Measurements from ENCODE around the gene ARAP2. TPM values are rescaled to one million over a fixed set of nuclear protein-coding genes. Genes with fewer than 3 reads are reported as not detected.

Gene ARAP2
- total and polyA plus RNA-seq, 7 experiments from 2014 or later, result 10.4 to 78.5 (median 43.5) TPM

GRCh38 chr4:36130641-36131040 is 113.7 kb downstream of the ARAP2 start:
- no peaks in the 10 kb centered on the region for H3K9me3 Mint-ChIP-seq
- Histone ChIP-seq H3K27me3 (ENCODE audit: control insufficient read depth in 2 of 2, insufficient read depth in 2 of 2, low read length in 2 of 2) (no peaks in the 10 kb centered on the region), H3K4me1 (ENCODE audit: control insufficient read depth in 2 of 2, insufficient read depth in 2 of 2, low read length in 2 of 2) (no peaks in the 10 kb centered on the region), H3K36me3 (ENCODE audit: control insufficient read depth in 2 of 3, insufficient read depth in 3 of 3, low read length in 3 of 3) (peaks cover 0 to 12% (median 0%) of the 10 kb centered on the region in 3 experiments), H3K27ac (ENCODE audit: low read depth, low read length) (no peak overlapping the region), H3K9me3 (ENCODE audit: control insufficient read depth in 2 of 3, low read length in 3 of 3) (no peaks in the 10 kb centered on the region), H3K4me3 (ENCODE audit: low read length) (no peak overlapping the region)
- ChIA-PET CTCF (no interaction called here), POLR2A (no interaction called here)
- ATAC-seq (no peak), DNase-seq (no peak)
- H3K4me1 Mint-ChIP-seq, result peaks cover 0 to 12% (median 0%) of the 10 kb centered on the region in 7 donors
- H3K27ac Mint-ChIP-seq, result peak overlapping the region in 1 of 9 donors; percentile 59
- H3K36me3 Mint-ChIP-seq, result peaks cover 5 to 25% (median 16%) of the 10 kb centered on the region in 5 donors
- no peak overlapping the region for H3K4me3 Mint-ChIP-seq
- intact Hi-C loops (cut with micrococcal nuclease), result loop anchor here in 1 of 2 donors (2.0 kb wide), 1 partner anchor 18 kb away; no protein-coding TSS in a partner anchor
- no peaks in the 10 kb centered on the region for H3K27me3 Mint-ChIP-seq

- ATAC-seq, result no peak
- no peak overlapping the region for H3K27ac Mint-ChIP-seq
- DNase-seq, result no peak
- no peaks in the 10 kb centered on the region for H3K27me3 ChIP-seq (ENCODE audit: control insufficient read depth in 2 of 2, insufficient read depth in 2 of 2, low read length in 2 of 2)
- CTCF ChIA-PET, result no interaction called here
- no peaks in the 10 kb centered on the region for H3K27me3 Mint-ChIP-seq
- no peaks in the 10 kb centered on the region for H3K9me3 ChIP-seq (ENCODE audit: control insufficient read depth in 2 of 3, low read length in 3 of 3)
- H3K4me3 ChIP-seq (ENCODE audit: low read length), result no peak overlapping the region
- H3K27ac ChIP-seq (ENCODE audit: low read depth, low read length), result no peak overlapping the region
- H3K4me1 Mint-ChIP-seq, result peaks cover 0 to 12% (median 0%) of the 10 kb centered on the region in 7 donors
- POLR2A ChIA-PET, result no interaction called here
- no peaks in the 10 kb centered on the region for H3K4me1 ChIP-seq (ENCODE audit: control insufficient read depth in 2 of 2, insufficient read depth in 2 of 2, low read length in 2 of 2)
- peaks cover 0 to 12% (median 7%) of the 10 kb centered on the region in 3 experiments for H3K36me3 ChIP-seq (ENCODE audit: control insufficient read depth in 2 of 3, insufficient read depth in 3 of 3, low read length in 3 of 3)
- H3K9me3 Mint-ChIP-seq, result no peaks in the 10 kb centered on the region
- peaks cover 7 to 43% (median 34%) of the 10 kb centered on the region in 5 donors for H3K36me3 Mint-ChIP-seq
- intact Hi-C loops (cut with micrococcal nuclease), result no loop called here
- H3K4me3 Mint-ChIP-seq, result no peak overlapping the region
Measured at GRCh38 chr4:36128689-36129088, 115.6 kb downstream of the ARAP2 start.

- H3K4me1 Mint-ChIP-seq, result peaks cover 0 to 2% (median 0%) of the 10 kb centered on the region in 7 donors
- CTCF ChIA-PET, result no interaction called here
- Histone ChIP-seq H3K27ac (ENCODE audit: low read depth, low read length) (no peak overlapping the region), H3K27me3 (ENCODE audit: control insufficient read depth in 2 of 2, insufficient read depth in 2 of 2, low read length in 2 of 2) (no peaks in the 10 kb centered on the region), H3K4me3 (ENCODE audit: low read length) (no peak overlapping the region), H3K9me3 (ENCODE audit: control insufficient read depth in 2 of 3, low read length in 3 of 3) (no peaks in the 10 kb centered on the region), H3K36me3 (ENCODE audit: control insufficient read depth in 2 of 3, insufficient read depth in 3 of 3, low read length in 3 of 3) (peaks cover 0 to 9% (median 7%) of the 10 kb centered on the region in 3 experiments), H3K4me1 (ENCODE audit: control insufficient read depth in 2 of 2, insufficient read depth in 2 of 2, low read length in 2 of 2) (no peaks in the 10 kb centered on the region)
- peaks cover 0 to 2% (median 0%) of the 10 kb centered on the region in 11 donors for H3K9me3 Mint-ChIP-seq
- peaks cover 14 to 55% (median 48%) of the 10 kb centered on the region in 5 donors for H3K36me3 Mint-ChIP-seq
- no peak overlapping the region for H3K27ac Mint-ChIP-seq
- no peak overlapping the region for H3K4me3 Mint-ChIP-seq
- DNase-seq, result no peak
- POLR2A ChIA-PET, result no interaction called here
- ATAC-seq, result no peak
- no peaks in the 10 kb centered on the region for H3K27me3 Mint-ChIP-seq
- intact Hi-C loops (cut with micrococcal nuclease), result no loop called here
Measured at GRCh38 chr4:36123906-36124305, 120.4 kb downstream of the ARAP2 start.

- no peaks in the 10 kb centered on the region for H3K9me3 ChIP-seq (ENCODE audit: control insufficient read depth in 2 of 3, low read length in 3 of 3)
- no peak overlapping the region for H3K27ac Mint-ChIP-seq
- peaks cover 0 to 10% (median 6%) of the 10 kb centered on the region in 3 experiments for H3K36me3 ChIP-seq (ENCODE audit: control insufficient read depth in 2 of 3, insufficient read depth in 3 of 3, low read length in 3 of 3)
- H3K4me3 ChIP-seq (ENCODE audit: low read length), result no peak overlapping the region
- H3K36me3 Mint-ChIP-seq, result peaks cover 15 to 51% (median 34%) of the 10 kb centered on the region in 5 donors
- ATAC-seq (no peak), DNase-seq (no peak)
- H3K9me3 Mint-ChIP-seq, result no peaks in the 10 kb centered on the region
- H3K4me3 Mint-ChIP-seq, result no peak overlapping the region
- ChIA-PET CTCF (no interaction called here), POLR2A (no interaction called here)
- H3K4me1 Mint-ChIP-seq, result peaks cover 0 to 5% (median 0%) of the 10 kb centered on the region in 7 donors
- intact Hi-C loops (cut with micrococcal nuclease), result no loop called here
- no peaks in the 10 kb centered on the region for H3K4me1 ChIP-seq (ENCODE audit: control insufficient read depth in 2 of 2, insufficient read depth in 2 of 2, low read length in 2 of 2)
- no peak overlapping the region for H3K27ac ChIP-seq (ENCODE audit: low read depth, low read length)
- no peaks in the 10 kb centered on the region for H3K27me3 ChIP-seq (ENCODE audit: control insufficient read depth in 2 of 2, insufficient read depth in 2 of 2, low read length in 2 of 2)
- H3K27me3 Mint-ChIP-seq, result no peaks in the 10 kb centered on the region
Measured at GRCh38 chr4:36115312-36115711, 129.0 kb downstream of the ARAP2 start.

GRCh38 chr4:36111172-36111571 is 133.1 kb downstream of the ARAP2 start:
- peaks cover 0 to 16% (median 14%) of the 10 kb centered on the region in 3 experiments for H3K36me3 ChIP-seq (ENCODE audit: control insufficient read depth in 2 of 3, insufficient read depth in 3 of 3, low read length in 3 of 3)
- no peak overlapping the region for H3K4me3 ChIP-seq (ENCODE audit: low read length)
- Mint-ChIP-seq H3K4me1 (peaks cover 0 to 5% (median 0%) of the 10 kb centered on the region in 7 donors), H3K4me3 (no peak overlapping the region), H3K36me3 (peaks cover 4 to 35% (median 22%) of the 10 kb centered on the region in 5 donors), H3K27ac (no peak overlapping the region), H3K9me3 (no peaks in the 10 kb centered on the region), H3K27me3 (no peaks in the 10 kb centered on the region)
- DNase-seq, result no peak
- no peak for ATAC-seq
- H3K4me1 ChIP-seq (ENCODE audit: control insufficient read depth in 2 of 2, insufficient read depth in 2 of 2, low read length in 2 of 2), result no peaks in the 10 kb centered on the region
- ChIA-PET POLR2A (no interaction called here), CTCF (no interaction called here)
- intact Hi-C loops (cut with micrococcal nuclease), result no loop called here
- no peak overlapping the region for H3K27ac ChIP-seq (ENCODE audit: low read depth, low read length)
- H3K9me3 ChIP-seq (ENCODE audit: control insufficient read depth in 2 of 3, low read length in 3 of 3), result no peaks in the 10 kb centered on the region
- H3K27me3 ChIP-seq (ENCODE audit: control insufficient read depth in 2 of 2, insufficient read depth in 2 of 2, low read length in 2 of 2), result no peaks in the 10 kb centered on the region

- no peak overlapping the region for H3K27ac ChIP-seq (ENCODE audit: low read depth, low read length)
- ChIA-PET CTCF (no interaction called here), POLR2A (no interaction called here)
- no peak overlapping the region for H3K27ac Mint-ChIP-seq
- peaks cover 13 to 64% (median 45%) of the 10 kb centered on the region in 5 donors for H3K36me3 Mint-ChIP-seq
- no peaks in the 10 kb centered on the region for H3K27me3 Mint-ChIP-seq
- DNase-seq (no peak), ATAC-seq (no peak)
- H3K4me3 Mint-ChIP-seq, result no peak overlapping the region
- H3K36me3 ChIP-seq (ENCODE audit: control insufficient read depth in 2 of 3, insufficient read depth in 3 of 3, low read length in 3 of 3), result peaks cover 4 to 13% (median 4%) of the 10 kb centered on the region in 3 experiments
- no peaks in the 10 kb centered on the region for H3K4me1 ChIP-seq (ENCODE audit: control insufficient read depth in 2 of 2, insufficient read depth in 2 of 2, low read length in 2 of 2)
- H3K27me3 ChIP-seq (ENCODE audit: control insufficient read depth in 2 of 2, insufficient read depth in 2 of 2, low read length in 2 of 2), result no peaks in the 10 kb centered on the region
- no peaks in the 10 kb centered on the region for H3K9me3 ChIP-seq (ENCODE audit: control insufficient read depth in 2 of 3, low read length in 3 of 3)
- intact Hi-C loops (cut with micrococcal nuclease), result no loop called here
- peaks cover 0 to 5% (median 0%) of the 10 kb centered on the region in 7 donors for H3K4me1 Mint-ChIP-seq
- H3K9me3 Mint-ChIP-seq, result peaks cover 0 to 7% (median 3%) of the 10 kb centered on the region in 11 donors
- H3K4me3 ChIP-seq (ENCODE audit: low read length), result no peak overlapping the region
Measured at GRCh38 chr4:36099509-36099908, 144.8 kb downstream of the ARAP2 start.

GRCh38 chr4:36094995-36095394 is 149.3 kb downstream of the ARAP2 start:
- Mint-ChIP-seq H3K27ac (no peak overlapping the region), H3K4me3 (no peak overlapping the region), H3K9me3 (peaks cover 0 to 1% (median 0%) of the 10 kb centered on the region in 11 donors), H3K36me3 (peaks cover 7 to 60% (median 32%) of the 10 kb centered on the region in 5 donors), H3K4me1 (peaks cover 0 to 2% (median 0%) of the 10 kb centered on the region in 7 donors), H3K27me3 (no peaks in the 10 kb centered on the region)
- no peaks in the 10 kb centered on the region for H3K27me3 ChIP-seq (ENCODE audit: control insufficient read depth in 2 of 2, insufficient read depth in 2 of 2, low read length in 2 of 2)
- no peak overlapping the region for H3K4me3 ChIP-seq (ENCODE audit: low read length)
- ChIA-PET POLR2A (no interaction called here), CTCF (no interaction called here)
- ATAC-seq (no peak), DNase-seq (no peak)
- H3K27ac ChIP-seq (ENCODE audit: low read depth, low read length), result no peak overlapping the region
- H3K9me3 ChIP-seq (ENCODE audit: control insufficient read depth in 2 of 3, low read length in 3 of 3), result no peaks in the 10 kb centered on the region
- H3K4me1 ChIP-seq (ENCODE audit: control insufficient read depth in 2 of 2, insufficient read depth in 2 of 2, low read length in 2 of 2), result no peaks in the 10 kb centered on the region
- intact Hi-C loops (cut with micrococcal nuclease), result no loop called here
- H3K36me3 ChIP-seq (ENCODE audit: control insufficient read depth in 2 of 3, insufficient read depth in 3 of 3, low read length in 3 of 3), result peaks cover 4 to 15% (median 4%) of the 10 kb centered on the region in 3 experiments
